Tibial nerve (tissue), 4 donors: Measurements from ENCODE around the gene HEXIM2. TPM values are rescaled to one million over a fixed set of nuclear protein-coding genes. Genes with fewer than 3 reads are reported as not detected.
A peak's percentile ranks its signal among the peaks of the same experiment; 100 is the strongest.

ENCODE experiments used
- DNase-seq, 2 donors: peaks; one replicate each; pipeline ENCODE4 v3.0.0-alpha.2; 2019; ENCODE audit warnings: low spot score in 2 of 2
- H3K27ac ChIP-seq, 4 donors: fragments of 200-600 bp; sonication (generic) in 3 of 4; one replicate each; pipeline ENCODE4 v1.5.1; 2017 to 2019; ENCODE audit warnings: mild to moderate bottlenecking in 1 of 4
- H3K27me3 ChIP-seq, 2 donors: fragments of 200-600 bp; sonication (generic) in 1 of 2; one replicate each; pipeline versions ENCODE4 v1.5.1 to v1.6.0; 2017 to 2019
- H3K36me3 ChIP-seq, 3 donors: fragments of 200-600 bp; sonication (generic); one replicate each; pipeline ENCODE4 v1.5.1; 2018 to 2019
- H3K4me1 ChIP-seq, 4 donors: fragments of 200-600 bp; sonication (generic) in 3 of 4; one replicate each; pipeline ENCODE4 v1.5.1; 2017 to 2019
- H3K4me3 ChIP-seq, 4 donors: fragments of 200-600 bp; sonication (generic) in 3 of 4; one replicate each; pipeline ENCODE4 v1.5.1; 2017 to 2019; ENCODE audit warnings: mild to moderate bottlenecking in 1 of 4, moderate library complexity in 1 of 4
- H3K9me3 ChIP-seq, 4 donors: fragments of 200-600 bp; sonication (generic) in 3 of 4; one replicate each; pipeline ENCODE4 v1.5.1; 2017 to 2019
- EP300 ChIP-seq, 2 donors: sonication (generic); formaldehyde crosslinking; IDR thresholded peaks; one replicate each; pipeline ENCODE4 v1.6.1; 2017; ENCODE audit warnings: antibody characterized with exemption in 2 of 2, mild to moderate bottlenecking in 1 of 2
- POLR2A ChIP-seq, 2 donors: fragments of 450-650 bp; IDR thresholded peaks; one replicate each; pipeline ENCODE4 v1.6.1; 2017; ENCODE audit warnings: antibody characterized with exemption in 2 of 2, mild to moderate bottlenecking in 2 of 2, moderate library complexity in 2 of 2
- whole genome bisulfite sequencing, 2 donors: methylation state at CpG; one replicate each; pipeline ENCODE4 v1.1.5; 2018; 5-methylcytosine and 5-hydroxymethylcytosine counted together
- total RNA-seq, 4 donors: library from RNA; depleted of rRNA; stranded (reverse); fragments of >200 nt; gene quantifications; one replicate each; pipeline ENCODE4 v1.1.0, GENCODE V29; 2016
- TF ChIP-seq, protein P1 (sequence below), 5 experiments: fragments of 200-600 bp in 3 of 5; fragments of 450-650 bp in 2 of 5; sonication (generic) in 3 of 5; IDR thresholded peaks; one replicate each; pipeline ENCODE4 v1.5.1; 2016 to 2019; ENCODE audit warnings: antibody characterized with exemption in 5 of 5, mild to moderate bottlenecking in 3 of 5, moderate library complexity in 2 of 5

Gene HEXIM2
- total RNA-seq, 4 donors from 2014 or later = 6.6 to 17.5 (median 11.7) TPM

DNA sequence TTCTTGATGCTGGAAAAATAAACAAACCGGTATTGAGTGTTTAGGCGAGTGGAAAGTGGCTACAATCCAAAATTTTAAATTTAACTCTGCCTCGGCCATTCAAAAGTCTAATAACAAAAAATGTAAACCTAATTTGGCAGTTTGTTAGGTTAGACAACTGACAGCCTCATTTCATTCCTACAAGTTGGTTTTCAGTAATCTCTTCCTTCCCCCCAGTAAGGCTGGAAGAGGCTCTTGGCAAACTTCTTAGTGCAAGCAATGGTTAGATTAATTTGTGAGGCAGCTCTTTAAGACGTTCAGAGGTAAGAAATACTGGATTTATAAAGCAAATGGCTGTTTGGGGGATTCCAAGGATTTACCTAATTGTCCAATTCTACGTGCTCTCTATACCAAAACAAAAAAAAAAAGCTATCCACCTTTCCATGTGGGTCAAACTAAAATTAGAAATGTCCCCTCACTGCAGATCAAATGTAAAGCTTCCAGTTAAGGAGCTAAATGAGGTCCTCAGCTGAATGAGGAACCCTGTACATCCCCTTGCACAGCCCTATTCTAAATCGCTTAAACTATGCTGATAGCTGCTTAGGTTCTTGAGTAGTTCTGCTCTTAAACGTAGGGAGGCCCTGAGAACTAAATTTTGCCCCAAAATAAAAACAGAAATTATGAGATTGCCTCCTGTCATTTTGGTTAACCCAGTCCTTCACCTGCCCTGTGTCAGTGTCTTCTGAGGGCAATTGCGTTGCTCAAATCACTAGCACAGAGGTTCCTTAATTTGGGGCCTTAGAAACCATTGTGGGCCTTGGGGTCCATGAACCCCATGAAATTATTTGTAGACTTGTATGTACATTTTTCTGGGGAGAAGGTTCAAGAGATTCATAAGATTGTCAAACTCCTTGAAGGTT is 10.5 kb upstream of the HEXIM2 start:
- Histone ChIP-seq H3K4me3 (peak overlapping the region; percentile 69 to 85 (median 73)), H3K27me3 (no peaks in the 10 kb centered on the region), H3K27ac (peak overlapping the region; percentile 38 to 99 (median 94)), H3K36me3 (no peaks in the 10 kb centered on the region), H3K9me3 (no peaks in the 10 kb centered on the region), H3K4me1 (peaks cover 0 to 53% (median 22%) of the 10 kb centered on the region in 4 donors)
- no peak for DNase-seq
- TF ChIP-seq EP300 (IDR thresholded peaks at IDR 0.05) (no peak), POLR2A (IDR thresholded peaks at IDR 0.05) (no peak)
- TF ChIP-seq, protein P1, sequence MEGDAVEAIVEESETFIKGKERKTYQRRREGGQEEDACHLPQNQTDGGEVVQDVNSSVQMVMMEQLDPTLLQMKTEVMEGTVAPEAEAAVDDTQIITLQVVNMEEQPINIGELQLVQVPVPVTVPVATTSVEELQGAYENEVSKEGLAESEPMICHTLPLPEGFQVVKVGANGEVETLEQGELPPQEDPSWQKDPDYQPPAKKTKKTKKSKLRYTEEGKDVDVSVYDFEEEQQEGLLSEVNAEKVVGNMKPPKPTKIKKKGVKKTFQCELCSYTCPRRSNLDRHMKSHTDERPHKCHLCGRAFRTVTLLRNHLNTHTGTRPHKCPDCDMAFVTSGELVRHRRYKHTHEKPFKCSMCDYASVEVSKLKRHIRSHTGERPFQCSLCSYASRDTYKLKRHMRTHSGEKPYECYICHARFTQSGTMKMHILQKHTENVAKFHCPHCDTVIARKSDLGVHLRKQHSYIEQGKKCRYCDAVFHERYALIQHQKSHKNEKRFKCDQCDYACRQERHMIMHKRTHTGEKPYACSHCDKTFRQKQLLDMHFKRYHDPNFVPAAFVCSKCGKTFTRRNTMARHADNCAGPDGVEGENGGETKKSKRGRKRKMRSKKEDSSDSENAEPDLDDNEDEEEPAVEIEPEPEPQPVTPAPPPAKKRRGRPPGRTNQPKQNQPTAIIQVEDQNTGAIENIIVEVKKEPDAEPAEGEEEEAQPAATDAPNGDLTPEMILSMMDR (IDR thresholded peaks at IDR 0.05) = no peak
- WGBS, 2 donors = 14 to 16% methylated on average over 8 of the region's 8 CpGs

DNA sequence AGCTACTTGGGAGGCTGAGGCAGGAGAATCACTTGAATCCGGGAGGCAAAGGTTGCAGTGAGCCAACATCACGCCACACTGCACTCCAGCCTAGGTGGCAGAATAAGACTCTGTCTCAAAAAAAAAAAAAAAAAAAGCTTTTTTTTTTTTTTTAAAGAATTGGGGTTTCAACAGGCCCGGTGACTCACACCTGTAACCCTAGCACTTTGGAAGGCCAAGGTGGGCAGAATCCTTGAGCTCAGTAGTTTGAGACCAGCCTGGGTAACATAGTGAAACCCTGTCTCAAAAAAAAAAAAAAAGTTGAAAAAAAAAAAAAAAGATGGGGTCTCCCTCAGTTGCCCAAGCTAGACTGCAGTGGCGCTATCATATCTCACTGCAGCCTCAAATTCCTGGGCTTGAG is 6.6 kb upstream of the HEXIM2 start:
- Histone ChIP-seq H3K9me3 (no peaks in the 10 kb centered on the region), H3K27ac (no peak overlapping the region), H3K27me3 (no peaks in the 10 kb centered on the region), H3K36me3 (peaks cover 0 to 4% (median 0%) of the 10 kb centered on the region in 3 donors), H3K4me3 (no peak overlapping the region), H3K4me1 (peaks cover 0 to 82% (median 40%) of the 10 kb centered on the region in 4 donors)
- 94 to 95% methylated on average over 4 of the region's 4 CpGs for WGBS, 2 donors
- TF ChIP-seq, protein P1 (IDR thresholded peaks at IDR 0.05) = no peak
- TF ChIP-seq POLR2A (IDR thresholded peaks at IDR 0.05) (no peak), EP300 (IDR thresholded peaks at IDR 0.05) (no peak)
- DNase-seq = no peak

DNA sequence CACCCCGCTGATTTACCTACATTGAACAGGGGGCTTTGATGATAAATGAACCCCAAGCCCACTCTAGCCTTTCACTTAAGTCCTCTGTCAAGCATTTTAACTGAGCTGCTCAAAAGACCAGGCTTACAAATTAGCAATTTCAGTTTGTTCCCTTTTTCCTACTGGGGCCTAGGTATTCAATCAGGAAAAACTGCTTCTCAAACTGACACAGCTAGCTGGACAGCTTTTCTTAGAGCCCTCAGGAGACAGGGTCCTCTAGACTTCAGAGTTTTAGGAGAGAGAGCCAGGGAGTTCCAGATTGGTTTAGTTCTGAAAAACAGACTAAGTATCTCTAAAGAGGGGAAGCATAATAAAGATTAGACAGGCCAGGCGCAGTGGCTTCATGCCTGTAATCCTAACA is 6.2 kb upstream of the HEXIM2 start:
- peaks cover 0 to 83% (median 42%) of the 10 kb centered on the region in 4 donors for H3K4me1 ChIP-seq
- WGBS, 2 donors = 96 to 100% methylated on average over 2 of the region's 2 CpGs
- H3K27ac ChIP-seq = peak overlapping the region in 1 of 4 donors; percentile 22
- no peak for DNase-seq
- no peak overlapping the region for H3K4me3 ChIP-seq
- no peaks in the 10 kb centered on the region for H3K9me3 ChIP-seq
- no peaks in the 10 kb centered on the region for H3K27me3 ChIP-seq
- TF ChIP-seq, protein P1 (IDR thresholded peaks at IDR 0.05) = no peak
- TF ChIP-seq EP300 (IDR thresholded peaks at IDR 0.05) (no peak), POLR2A (IDR thresholded peaks at IDR 0.05) (no peak)
- H3K36me3 ChIP-seq = peaks cover 0 to 4% (median 0%) of the 10 kb centered on the region in 3 donors

DNA sequence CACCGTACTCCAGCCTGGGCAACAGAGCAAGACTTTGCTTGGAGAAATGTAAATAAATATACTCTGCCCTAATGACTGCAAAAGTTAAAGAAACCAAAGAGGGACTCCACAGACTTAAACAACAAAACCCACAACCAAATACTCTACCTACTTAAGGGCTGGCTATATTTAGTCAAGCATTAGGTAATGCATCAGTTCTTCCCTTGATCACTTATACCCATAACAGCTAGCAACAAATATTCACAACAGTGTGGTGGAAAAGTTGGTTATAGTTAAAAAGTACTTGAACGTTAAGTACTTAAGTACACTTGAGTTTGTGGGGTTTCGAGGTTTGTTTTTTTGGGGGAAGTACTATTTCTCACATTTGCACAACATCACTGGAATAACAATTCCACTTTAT is 5.4 kb upstream of the HEXIM2 start:
- no peak overlapping the region for H3K4me3 ChIP-seq
- H3K4me1 ChIP-seq = peaks cover 0 to 75% (median 38%) of the 10 kb centered on the region in 4 donors
- TF ChIP-seq EP300 (IDR thresholded peaks at IDR 0.05) (no peak), POLR2A (IDR thresholded peaks at IDR 0.05) (no peak)
- TF ChIP-seq, protein P1 (IDR thresholded peaks at IDR 0.05) = no peak
- no peak for DNase-seq
- H3K27me3 ChIP-seq = no peaks in the 10 kb centered on the region
- H3K27ac ChIP-seq = peak overlapping the region in 1 of 4 donors; percentile 14
- no peaks in the 10 kb centered on the region for H3K9me3 ChIP-seq
- H3K36me3 ChIP-seq = peaks cover 0 to 4% (median 0%) of the 10 kb centered on the region in 3 donors
- WGBS, 2 donors = 88 to 91% methylated on average over 3 of the region's 3 CpGs
